RWPE2 (cell line): ENCODE measurements around the gene MSL2.

Experiments
- ATAC-seq: fragments of 200-7000 bp; cut with Tn5 transposase; 3 replicates; pipeline ENCODE4 v1.9.1; 2021; ENCODE audit warnings: low read depth
- DNase-seq: peaks from one replicate; pipeline ENCODE4 v3.0.0-alpha.2; 2020; ENCODE audit warnings: low spot score
- H3K27ac ChIP-seq: fragments of 450-650 bp; 2 replicates; pipeline ENCODE4 v1.5.1; 2017; ENCODE audit warnings: mild to moderate bottlenecking; ENCODE audit not compliant: poor library complexity, severe bottlenecking
- H3K27me3 ChIP-seq: fragments of 250-450 bp; sonication (Bioruptor Pico); 2 replicates; pipeline ENCODE4 v1.5.1; 2021; ENCODE audit warnings: mild to moderate bottlenecking, moderate library complexity; ENCODE audit not compliant: insufficient read depth, poor library complexity, severe bottlenecking
- H3K36me3 ChIP-seq: fragments of 250-450 bp; sonication (Bioruptor Pico); 2 replicates; pipeline ENCODE4 v1.5.1; 2020; ENCODE audit warnings: low read depth, mild to moderate bottlenecking, moderate library complexity
- H3K4me1 ChIP-seq: fragments of 250-450 bp; sonication (Bioruptor Pico); 2 replicates; pipeline ENCODE4 v1.5.1; 2021; ENCODE audit warnings: mild to moderate bottlenecking, moderate library complexity; ENCODE audit not compliant: insufficient read depth, poor library complexity, severe bottlenecking
- H3K4me3 ChIP-seq: fragments of 250-450 bp; sonication (Bioruptor Pico); 2 replicates; pipeline ENCODE4 v1.5.1; 2021; ENCODE audit warnings: mild to moderate bottlenecking, moderate library complexity; ENCODE audit not compliant: severe bottlenecking
- H3K9me3 ChIP-seq: fragments of 250-450 bp; sonication (Bioruptor Pico); 2 replicates; pipeline ENCODE4 v1.5.1; 2021; ENCODE audit warnings: mild to moderate bottlenecking, moderate library complexity; ENCODE audit not compliant: severe bottlenecking
- CTCF ChIP-seq: fragments of 450-650 bp; IDR thresholded peaks from one replicate; pipeline ENCODE4 v1.5.1; 2017; ENCODE audit warnings: mild to moderate bottlenecking, moderate library complexity; ENCODE audit not compliant: poor library complexity, severe bottlenecking

The MSL2 gene

DNA sequence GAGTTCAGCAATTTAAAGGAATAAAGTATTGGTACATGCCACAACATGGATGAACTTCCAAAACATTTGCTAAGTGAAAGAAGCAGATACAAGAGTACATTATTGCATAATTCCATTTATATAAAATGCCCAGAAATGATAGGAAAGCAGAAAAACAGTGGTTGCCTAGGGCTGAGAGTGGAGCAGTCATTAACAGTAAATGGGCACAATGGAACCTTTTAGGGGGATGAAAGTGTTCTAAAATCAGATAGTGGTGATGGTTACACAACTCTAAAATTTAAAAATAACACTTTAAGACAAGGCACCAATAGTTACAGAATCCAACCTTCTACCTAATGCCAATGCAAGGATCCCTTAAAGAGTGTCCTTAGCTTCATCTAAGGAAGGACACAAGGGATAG lies 34.6 kb downstream of the MSL2 start:
- H3K9me3 ChIP-seq = no peaks in the 10 kb centered on the region
- H3K27ac ChIP-seq = no peak overlapping the region
- no peak for TF ChIP-seq CTCF
- DNase-seq (no peak), ATAC-seq (no peak)
- peaks cover 6% of the 10 kb centered on the region for H3K4me1 ChIP-seq
- H3K4me3 ChIP-seq = no peak overlapping the region
- no peaks in the 10 kb centered on the region for H3K36me3 ChIP-seq
- no peaks in the 10 kb centered on the region for H3K27me3 ChIP-seq

DNA sequence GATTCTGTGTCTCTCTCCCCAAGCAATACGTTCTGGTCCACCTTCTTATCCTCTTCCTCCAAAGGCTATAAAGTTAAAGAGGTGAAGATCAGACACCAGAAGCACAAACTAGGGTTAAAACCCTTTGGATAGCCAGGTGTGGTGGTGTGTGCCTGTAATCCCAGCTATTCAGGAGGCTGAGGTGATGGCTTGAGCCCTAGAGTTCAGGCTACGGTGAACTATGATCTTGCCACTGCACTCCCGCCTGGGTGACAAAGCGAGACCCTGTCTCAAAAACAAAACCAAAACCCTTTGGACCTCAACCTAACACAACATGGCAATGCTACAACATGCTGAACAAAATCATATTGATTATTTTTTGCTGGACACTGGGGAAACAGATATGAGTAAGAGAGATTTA lies 43.2 kb downstream of the MSL2 start:
- peak overlapping the region; percentile 52 for H3K27ac ChIP-seq

DNA sequence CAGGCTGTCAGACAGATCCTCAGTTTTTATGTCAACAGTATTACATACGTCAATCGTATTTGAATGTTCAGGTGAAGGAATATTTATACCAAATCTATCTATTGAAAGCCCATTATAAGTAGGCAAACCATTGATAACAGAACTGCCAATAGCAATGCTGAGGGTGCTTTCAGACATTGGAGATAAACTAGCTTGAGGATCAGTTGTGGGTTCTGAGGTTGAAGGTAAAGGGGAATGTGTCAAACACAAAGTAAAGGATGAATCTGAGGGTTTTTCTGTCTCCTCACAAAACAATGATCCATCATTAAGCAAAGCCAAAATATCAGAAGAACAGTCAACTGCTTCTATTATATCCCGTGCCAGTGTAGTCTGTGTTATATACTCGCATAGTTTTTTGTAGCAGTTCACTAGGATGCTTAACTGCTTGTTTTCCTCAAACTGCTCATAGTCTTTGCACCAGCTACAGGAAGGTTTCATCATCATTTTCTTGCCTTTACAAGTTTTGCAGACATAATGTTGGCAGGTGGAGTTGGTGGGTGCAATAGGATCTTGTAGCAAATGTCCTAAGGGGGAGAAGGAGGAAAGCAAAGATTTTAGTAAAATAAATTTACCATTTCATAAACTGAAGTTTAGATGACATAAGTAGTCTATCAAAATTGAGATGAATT lies 43.8 kb downstream of the MSL2 start:
- no peak overlapping the region for H3K4me3 ChIP-seq
- peak overlapping the region; percentile 52 for H3K27ac ChIP-seq
- H3K27me3 ChIP-seq = no peaks in the 10 kb centered on the region
- no peaks in the 10 kb centered on the region for H3K9me3 ChIP-seq
- TF ChIP-seq CTCF = no peak
- H3K36me3 ChIP-seq = peaks cover 41% of the 10 kb centered on the region
- ATAC-seq = peak; percentile 52
- peaks cover 43% of the 10 kb centered on the region for H3K4me1 ChIP-seq
- DNase-seq = no peak

More for the DNA sequence above, 43.2 kb downstream of the MSL2 start:
- Histone ChIP-seq H3K36me3 (peaks cover 34% of the 10 kb centered on the region), H3K27me3 (no peaks in the 10 kb centered on the region), H3K4me1 (peaks cover 40% of the 10 kb centered on the region), H3K9me3 (no peaks in the 10 kb centered on the region), H3K4me3 (no peak overlapping the region)
- ATAC-seq (no peak), DNase-seq (no peak)
- no peak for TF ChIP-seq CTCF

GRCh38 chr3:136151219-136151618 lies 44.9 kb downstream of the MSL2 start:
- Histone ChIP-seq H3K4me3 (no peak overlapping the region), H3K9me3 (no peaks in the 10 kb centered on the region), H3K36me3 (peaks cover 44% of the 10 kb centered on the region), H3K27me3 (no peaks in the 10 kb centered on the region), H3K4me1 (peaks cover 49% of the 10 kb centered on the region), H3K27ac (peak overlapping the region; percentile 52)
- peak; percentile 21; the same call in 2 of the 3 replicates for ATAC-seq
- no peak for DNase-seq
- TF ChIP-seq CTCF = no peak

GRCh38 chr3:136149667-136150066 lies 46.5 kb downstream of the MSL2 start:
- H3K27me3 ChIP-seq = no peaks in the 10 kb centered on the region
- ATAC-seq = peak; percentile 73

More at GRCh38 chr3:136149667-136150066, 46.5 kb downstream of the MSL2 start:
- no peak for TF ChIP-seq CTCF
- peaks cover 49% of the 10 kb centered on the region for H3K4me1 ChIP-seq
- peaks cover 52% of the 10 kb centered on the region for H3K36me3 ChIP-seq
- H3K9me3 ChIP-seq = no peaks in the 10 kb centered on the region
- H3K27ac ChIP-seq = peak overlapping the region; percentile 52
- H3K4me3 ChIP-seq = no peak overlapping the region
- DNase-seq = no peak
